Duodenal mucosa (tissue), 2 donors: Measurements from ENCODE around the gene HTR3A.

Source experiments
- H3K27ac ChIP-seq: one replicate; pipeline ENCODE4 v1.7.0; 2013; ENCODE audit warnings: low read depth, low read length
- H3K27me3 ChIP-seq, 2 donors: one replicate each; pipeline ENCODE4 v1.7.0; 2013; ENCODE audit warnings: low read length in 2 of 2, control low read depth in 1 of 2; ENCODE audit not compliant: insufficient read depth in 2 of 2, control insufficient read depth in 1 of 2
- H3K36me3 ChIP-seq, 2 donors: one replicate each; pipeline ENCODE4 v1.7.0; 2013; ENCODE audit warnings: low read length in 2 of 2, control low read depth in 1 of 2; ENCODE audit not compliant: insufficient read depth in 2 of 2, control insufficient read depth in 1 of 2
- H3K4me1 ChIP-seq, 2 donors: one replicate each; pipeline ENCODE4 v1.7.0; 2013; ENCODE audit warnings: low read length in 2 of 2, control low read depth in 1 of 2; ENCODE audit not compliant: insufficient read depth in 2 of 2, control insufficient read depth in 1 of 2
- H3K4me3 ChIP-seq, 2 donors: one replicate each; pipeline ENCODE4 v1.7.0; 2013; ENCODE audit warnings: low read length in 2 of 2, low read depth in 1 of 2
- H3K9ac ChIP-seq, 2 donors: one replicate each; pipeline ENCODE4 v1.7.0; 2013; ENCODE audit warnings: low read length in 2 of 2, low read depth in 1 of 2
- H3K9me3 ChIP-seq, 2 donors: one replicate each; pipeline ENCODE4 v1.7.0; 2013; ENCODE audit warnings: low read length in 2 of 2, control low read depth in 1 of 2; ENCODE audit not compliant: control insufficient read depth in 1 of 2

The HTR3A gene

GRCh38 chr11:113947994-113948393 lies 26.9 kb upstream of the HTR3A start:
- H3K4me1 ChIP-seq = no peaks in the 10 kb centered on the region
- H3K27ac ChIP-seq = no peak overlapping the region
- no peaks in the 10 kb centered on the region for H3K27me3 ChIP-seq
- H3K9me3 ChIP-seq = no peaks in the 10 kb centered on the region
- H3K36me3 ChIP-seq = no peaks in the 10 kb centered on the region
- H3K9ac ChIP-seq = no peak overlapping the region
- no peak overlapping the region for H3K4me3 ChIP-seq

GRCh38 chr11:113949891-113950290 lies 25.0 kb upstream of the HTR3A start:
- no peak overlapping the region for H3K9ac ChIP-seq
- H3K27me3 ChIP-seq = peaks cover 0 to 3% of the 10 kb centered on the region in 2 donors
- no peaks in the 10 kb centered on the region for H3K36me3 ChIP-seq
- H3K9me3 ChIP-seq = no peaks in the 10 kb centered on the region
- no peak overlapping the region for H3K4me3 ChIP-seq
- no peaks in the 10 kb centered on the region for H3K4me1 ChIP-seq
- no peak overlapping the region for H3K27ac ChIP-seq

GRCh38 chr11:113951537-113951936 lies 23.4 kb upstream of the HTR3A start:
- no peaks in the 10 kb centered on the region for H3K9me3 ChIP-seq
- H3K36me3 ChIP-seq = no peaks in the 10 kb centered on the region
- no peaks in the 10 kb centered on the region for H3K4me1 ChIP-seq
- H3K9ac ChIP-seq = no peak overlapping the region
- peaks cover 0 to 3% of the 10 kb centered on the region in 2 donors for H3K27me3 ChIP-seq
- no peak overlapping the region for H3K27ac ChIP-seq
- H3K4me3 ChIP-seq = no peak overlapping the region

GRCh38 chr11:113952070-113952469 lies 22.8 kb upstream of the HTR3A start:
- Histone ChIP-seq H3K9ac (no peak overlapping the region), H3K36me3 (no peaks in the 10 kb centered on the region), H3K9me3 (no peaks in the 10 kb centered on the region), H3K27ac (no peak overlapping the region), H3K4me1 (no peaks in the 10 kb centered on the region), H3K27me3 (peaks cover 0 to 3% of the 10 kb centered on the region in 2 donors), H3K4me3 (no peak overlapping the region)

- Histone ChIP-seq H3K27ac (no peak overlapping the region), H3K4me3 (no peak overlapping the region), H3K9me3 (no peaks in the 10 kb centered on the region), H3K9ac (no peak overlapping the region), H3K27me3 (peaks cover 0 to 3% of the 10 kb centered on the region in 2 donors), H3K36me3 (no peaks in the 10 kb centered on the region), H3K4me1 (no peaks in the 10 kb centered on the region)
Measured at GRCh38 chr11:113952588-113952987, 22.3 kb upstream of the HTR3A start.

- Histone ChIP-seq H3K27ac (no peak overlapping the region), H3K9ac (no peak overlapping the region), H3K36me3 (no peaks in the 10 kb centered on the region), H3K9me3 (no peaks in the 10 kb centered on the region), H3K4me3 (no peak overlapping the region), H3K4me1 (no peaks in the 10 kb centered on the region), H3K27me3 (peaks cover 0 to 3% of the 10 kb centered on the region in 2 donors)
Measured at GRCh38 chr11:113954235-113954634, 20.7 kb upstream of the HTR3A start.

GRCh38 chr11:113956986-113957385 lies 17.9 kb upstream of the HTR3A start:
- no peaks in the 10 kb centered on the region for H3K4me1 ChIP-seq
- no peak overlapping the region for H3K9ac ChIP-seq

GRCh38 chr11:113960702-113961330 lies 14.1 kb upstream of the HTR3A start:
- Histone ChIP-seq H3K4me3 (no peak overlapping the region), H3K27ac (no peak overlapping the region), H3K9ac (no peak overlapping the region), H3K27me3 (no peaks in the 10 kb centered on the region), H3K36me3 (no peaks in the 10 kb centered on the region), H3K4me1 (no peaks in the 10 kb centered on the region), H3K9me3 (no peaks in the 10 kb centered on the region)

More at GRCh38 chr11:113956986-113957385, 17.9 kb upstream of the HTR3A start:
- H3K27ac ChIP-seq = no peak overlapping the region
- H3K9me3 ChIP-seq = no peaks in the 10 kb centered on the region
- peaks cover 0 to 3% of the 10 kb centered on the region in 2 donors for H3K27me3 ChIP-seq
- no peak overlapping the region for H3K4me3 ChIP-seq
- no peaks in the 10 kb centered on the region for H3K36me3 ChIP-seq

- Histone ChIP-seq H3K4me1 (no peaks in the 10 kb centered on the region), H3K9me3 (no peaks in the 10 kb centered on the region), H3K36me3 (no peaks in the 10 kb centered on the region), H3K27me3 (no peaks in the 10 kb centered on the region), H3K9ac (no peak overlapping the region), H3K27ac (no peak overlapping the region), H3K4me3 (no peak overlapping the region)
Measured at GRCh38 chr11:113967361-113967760, 7.5 kb upstream of the HTR3A start.

GRCh38 chr11:113971506-113972195 lies 3.3 kb upstream of the HTR3A start:
- no peaks in the 10 kb centered on the region for H3K36me3 ChIP-seq
- no peak overlapping the region for H3K27ac ChIP-seq
- H3K4me1 ChIP-seq = peaks cover 0 to 4% of the 10 kb centered on the region in 2 donors
- no peak overlapping the region for H3K4me3 ChIP-seq
- H3K9ac ChIP-seq = no peak overlapping the region
- H3K27me3 ChIP-seq = peaks cover 0 to 5% of the 10 kb centered on the region in 2 donors
- H3K9me3 ChIP-seq = no peaks in the 10 kb centered on the region
